GM19455 (cell line): ENCODE data around the gene ITGB3.

Experiments used
- ATAC-seq: cut with Tn5 transposase; IDR thresholded peaks from one replicate; pipeline ENCODE4 v1.9.1; 2021; ENCODE audit not compliant: unreplicated experiment

ITGB3 gene

DNA sequence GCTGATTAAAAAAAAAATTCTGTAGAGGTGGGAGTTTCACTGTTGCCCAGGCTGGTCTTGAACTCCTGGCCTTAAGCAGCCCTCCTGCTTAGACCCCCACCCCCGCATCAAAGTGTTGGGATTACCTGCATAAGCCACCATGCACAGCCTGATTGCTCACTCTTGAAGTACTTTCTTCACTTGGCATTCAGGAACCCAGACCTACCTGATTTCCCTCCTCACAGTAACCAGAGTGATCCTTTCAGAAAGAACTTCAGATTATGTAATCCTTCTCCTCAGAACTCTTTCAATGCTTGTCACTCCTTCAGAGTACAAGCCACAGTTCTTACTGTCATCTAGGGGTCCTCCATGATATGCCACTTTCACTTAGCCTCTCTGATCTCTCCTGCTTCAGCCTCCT is 71.5 kb downstream of the ITGB3 start:
- no peak for ATAC-seq

DNA sequence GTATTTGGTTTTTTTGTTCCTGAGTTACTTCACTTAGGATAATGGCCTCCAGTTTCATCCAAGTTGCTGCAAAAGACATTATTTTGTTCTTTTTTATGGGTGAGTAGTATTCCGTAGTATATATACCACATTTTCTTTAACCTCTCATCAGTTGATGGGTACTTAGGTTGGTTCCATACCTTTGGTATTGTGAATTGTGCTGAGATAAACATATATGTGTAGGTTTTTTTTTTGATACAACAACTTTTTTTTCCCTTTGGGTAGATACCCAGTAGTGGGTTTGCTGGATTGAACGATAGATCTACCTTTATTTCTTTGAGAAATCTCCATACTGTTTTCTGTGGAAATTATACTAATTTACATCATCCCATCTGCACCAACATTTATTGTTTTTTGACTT is 76.9 kb downstream of the ITGB3 start:
- no peak for ATAC-seq

DNA sequence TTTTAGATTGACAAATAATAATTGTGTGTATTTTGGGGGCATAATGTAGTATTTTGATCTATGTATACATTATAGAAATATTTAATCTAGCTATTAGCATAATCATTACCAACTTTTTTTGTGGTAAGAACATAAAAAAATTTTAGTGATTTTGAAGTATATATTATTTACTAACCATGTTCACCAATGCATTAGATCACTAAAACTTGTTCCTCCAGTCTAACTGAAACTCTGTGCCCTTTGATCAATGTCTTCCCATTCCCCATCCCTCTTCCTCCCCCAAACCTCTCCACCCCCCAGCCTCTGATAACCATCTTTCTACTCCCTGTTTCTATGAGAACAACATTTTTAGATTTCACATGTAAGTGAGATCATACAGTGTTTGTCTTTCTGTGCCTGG is 78.7 kb downstream of the ITGB3 start:
- no peak for ATAC-seq

DNA sequence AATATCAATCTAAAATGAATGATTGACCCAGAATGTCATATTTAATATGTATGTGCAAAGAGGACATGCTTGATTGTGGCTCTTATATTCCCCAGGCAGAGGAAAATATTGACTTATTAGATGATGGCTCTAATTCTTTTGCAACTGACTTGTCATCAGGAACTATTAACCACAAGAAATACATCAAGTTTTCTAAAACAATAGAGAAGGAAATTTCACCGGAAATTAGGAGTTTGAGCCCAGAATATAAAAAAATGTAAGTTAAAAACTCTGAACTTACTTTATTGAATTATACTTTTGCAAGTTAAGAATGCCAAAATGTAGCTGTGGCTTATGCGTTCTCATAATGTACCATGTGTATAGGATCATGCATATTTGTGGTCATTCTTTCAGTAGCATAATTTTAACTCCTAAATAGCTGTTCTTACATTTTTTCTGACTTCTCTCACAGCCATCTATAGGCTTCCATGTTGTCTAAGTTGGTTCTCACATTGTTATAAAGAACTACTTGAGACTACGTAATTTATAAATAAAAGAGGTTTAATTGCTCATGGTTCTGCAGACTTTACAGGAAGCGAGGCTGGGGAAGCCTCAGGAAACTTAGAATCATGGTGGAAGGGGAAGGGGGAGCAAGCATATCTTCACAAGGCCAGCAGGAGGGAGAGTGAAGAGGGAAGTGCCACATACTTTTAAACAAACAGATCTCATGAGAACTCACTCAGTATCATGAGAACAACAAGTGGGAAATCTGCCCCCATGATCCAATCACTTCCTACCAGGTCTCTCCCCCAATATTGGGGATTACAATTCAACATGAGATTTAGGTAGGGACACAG is 81.7 kb downstream of the ITGB3 start:
- no peak for ATAC-seq

DNA sequence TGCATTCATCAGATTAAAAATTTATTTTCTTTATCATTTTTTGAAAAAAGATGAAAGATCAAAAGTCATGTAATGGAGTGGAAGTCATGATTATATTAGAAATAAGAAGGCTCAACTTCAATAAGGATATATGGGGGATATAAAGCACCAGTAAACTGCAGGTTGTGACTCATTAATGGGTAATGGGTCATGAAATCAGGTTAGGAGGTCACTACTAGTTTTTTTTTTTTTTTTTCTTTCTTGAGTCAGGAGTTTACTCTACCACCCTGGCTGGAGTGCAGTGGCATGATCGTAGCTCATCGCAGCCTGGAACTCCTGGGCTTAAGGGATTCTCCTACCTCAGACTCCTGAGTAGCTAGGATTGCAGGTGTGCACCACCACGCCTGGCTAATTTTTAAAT is 84.4 kb downstream of the ITGB3 start:
- ATAC-seq: no peak

DNA sequence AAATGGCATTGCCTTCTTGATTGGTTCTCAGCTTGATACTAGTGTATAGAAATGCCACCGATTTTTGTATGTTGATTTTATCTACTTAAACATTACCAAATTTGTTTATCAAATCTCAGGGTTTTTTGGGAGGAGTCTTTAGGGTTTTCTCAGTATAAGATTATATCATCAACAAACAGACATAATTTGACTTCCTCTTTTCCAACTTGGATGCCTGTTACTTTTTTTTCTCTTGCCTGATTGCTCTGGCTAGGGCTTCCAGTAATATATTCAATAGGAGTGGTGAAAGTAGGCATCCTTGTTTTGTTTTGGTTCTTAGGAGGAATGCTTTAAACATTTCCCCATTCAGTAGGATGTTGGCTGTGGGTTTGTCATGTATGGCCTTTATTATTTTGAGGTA is 99.2 kb downstream of the ITGB3 start:
- no peak for ATAC-seq

DNA sequence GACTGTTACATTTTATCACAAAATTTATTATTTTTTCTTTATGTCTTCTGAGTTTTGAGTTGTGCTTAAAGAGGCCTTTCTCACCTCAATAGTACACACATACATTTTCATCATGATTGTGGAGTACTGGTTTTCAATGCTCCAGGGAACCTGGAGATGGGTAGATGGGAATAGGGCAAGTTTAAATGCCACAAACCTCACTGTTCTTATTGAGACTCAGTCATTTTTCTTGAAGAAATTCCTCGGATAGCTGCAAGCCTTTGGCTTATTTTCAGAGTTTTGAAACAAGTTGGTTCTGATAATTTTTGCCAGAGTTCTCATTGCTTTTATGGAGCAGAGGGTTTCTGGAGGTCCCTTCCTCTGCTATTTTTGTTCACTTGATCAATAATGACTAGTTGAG is 105.0 kb downstream of the ITGB3 start:
- no peak for ATAC-seq
